GM18511 (cell line): Measurements from ENCODE around the gene MDP1.

Source experiments
- ATAC-seq: cut with Tn5 transposase; IDR thresholded peaks from one replicate; pipeline ENCODE4 v1.9.1; 2021; ENCODE audit warnings: mild to moderate bottlenecking, moderate library complexity; ENCODE audit not compliant: unreplicated experiment

Gene MDP1

GRCh38 chr14:24215495-24216344 lies at the start of gene MDP1:
Gene MDP1, minus strand, starts transcription at chr14:24216066. Its CDS starts 111 bp downstream, at chr14:24215955.
- ATAC-seq, result peak; percentile 73

- no peak for ATAC-seq
These were observed 48.4 kb upstream of the MDP1 start for GRCh38 chr14:24264298-24264697.

- no peak for ATAC-seq
These were observed 48.0 kb upstream of the MDP1 start for GRCh38 chr14:24263848-24264247.

GRCh38 chr14:24262821-24263733 lies 47.2 kb upstream of the MDP1 start, which contains the start of gene TGM1:
Gene TGM1, minus strand, starts transcription at chr14:24263177. Its CDS starts 825 bp downstream, at chr14:24262352.
- ATAC-seq, result no peak

- no peak for ATAC-seq
These were observed 46.1 kb upstream of the MDP1 start for GRCh38 chr14:24261969-24262327.

GRCh38 chr14:24261256-24261968 lies 45.5 kb upstream of the MDP1 start:
- no peak for ATAC-seq

- ATAC-seq, result no peak
These were observed 44.9 kb upstream of the MDP1 start for GRCh38 chr14:24260780-24261157.

GRCh38 chr14:24260026-24260779 lies 44.3 kb upstream of the MDP1 start:
- ATAC-seq, result no peak

GRCh38 chr14:24259282-24260025 lies 43.6 kb upstream of the MDP1 start:
- ATAC-seq, result no peak

GRCh38 chr14:24258548-24259265 lies 42.8 kb upstream of the MDP1 start:
- no peak for ATAC-seq

- ATAC-seq, result no peak
These were observed 42.3 kb upstream of the MDP1 start for GRCh38 chr14:24258119-24258518.

- no peak for ATAC-seq
These were observed 41.1 kb upstream of the MDP1 start for GRCh38 chr14:24256960-24257359.

GRCh38 chr14:24255931-24256711 lies 40.3 kb upstream of the MDP1 start:
- no peak for ATAC-seq

GRCh38 chr14:24255438-24255837 lies 39.6 kb upstream of the MDP1 start:
- no peak for ATAC-seq

GRCh38 chr14:24254630-24255392 lies 38.9 kb upstream of the MDP1 start:
- no peak for ATAC-seq

GRCh38 chr14:24253936-24254335 lies 38.1 kb upstream of the MDP1 start:
- no peak for ATAC-seq

- ATAC-seq, result no peak
These were observed 36.6 kb upstream of the MDP1 start for GRCh38 chr14:24252289-24253124.
